Peyer's patch (tissue), 4 donors: ENCODE results near the gene KLF3. TPM values are rescaled to one million over a fixed set of nuclear protein-coding genes. Genes with fewer than 3 reads are reported as not detected.

ENCODE experiments used
- DNase-seq, 3 donors: peaks; one replicate each; pipeline ENCODE4 v3.0.0-alpha.2; 2017 to 2019
- H3K27ac ChIP-seq, 4 donors: fragments of 200-600 bp; sonication (generic); one replicate each; pipeline ENCODE4 v1.5.1; 2016 to 2019
- H3K27me3 ChIP-seq, 2 donors: fragments of 200-600 bp; sonication (generic); one replicate each; pipeline ENCODE4 v1.5.1; 2019
- H3K36me3 ChIP-seq, 3 donors: fragments of 200-600 bp; sonication (generic); one replicate each; pipeline ENCODE4 v1.5.1; 2016 to 2019
- H3K4me1 ChIP-seq, 4 donors: fragments of 200-600 bp; sonication (generic); one replicate each; pipeline ENCODE4 v1.5.1; 2016 to 2019
- H3K4me3 ChIP-seq, 4 donors: fragments of 200-600 bp; sonication (generic); 1 replicate in 3 of 4; 2 replicates in 1 of 4; pipeline ENCODE4 v1.5.1; 2016 to 2019; ENCODE audit warnings: mild to moderate bottlenecking in 1 of 4
- H3K9me3 ChIP-seq, 4 donors: fragments of 200-600 bp; sonication (generic); one replicate each; pipeline ENCODE4 v1.5.1; 2016 to 2019; ENCODE audit warnings: mild to moderate bottlenecking in 1 of 4
- POLR2A ChIP-seq, 2 donors: fragments of 450-650 bp; IDR thresholded peaks; one replicate each; pipeline ENCODE4 v1.5.1; 2017; ENCODE audit warnings: antibody characterized with exemption in 2 of 2, mild to moderate bottlenecking in 2 of 2, moderate library complexity in 2 of 2
- total RNA-seq, 4 donors: library from RNA; depleted of rRNA; stranded (reverse); fragments of >200 nt; gene quantifications; one replicate each; pipeline ENCODE4 v1.1.0, GENCODE V29; 2016
- TF ChIP-seq, protein P1 (sequence below), 6 experiments: fragments of 450-650 bp in 4 of 6; fragments of 200-600 bp in 2 of 6; sonication (generic) in 1 of 6; IDR thresholded peaks; one replicate each; pipeline ENCODE4 v1.5.1; 2017 to 2019; ENCODE audit warnings: antibody characterized with exemption in 6 of 6, mild to moderate bottlenecking in 3 of 6, moderate library complexity in 1 of 6

KLF3 gene
- total RNA-seq, 4 donors from 2014 or later = 36.3 to 128 (median 103) TPM

DNA sequence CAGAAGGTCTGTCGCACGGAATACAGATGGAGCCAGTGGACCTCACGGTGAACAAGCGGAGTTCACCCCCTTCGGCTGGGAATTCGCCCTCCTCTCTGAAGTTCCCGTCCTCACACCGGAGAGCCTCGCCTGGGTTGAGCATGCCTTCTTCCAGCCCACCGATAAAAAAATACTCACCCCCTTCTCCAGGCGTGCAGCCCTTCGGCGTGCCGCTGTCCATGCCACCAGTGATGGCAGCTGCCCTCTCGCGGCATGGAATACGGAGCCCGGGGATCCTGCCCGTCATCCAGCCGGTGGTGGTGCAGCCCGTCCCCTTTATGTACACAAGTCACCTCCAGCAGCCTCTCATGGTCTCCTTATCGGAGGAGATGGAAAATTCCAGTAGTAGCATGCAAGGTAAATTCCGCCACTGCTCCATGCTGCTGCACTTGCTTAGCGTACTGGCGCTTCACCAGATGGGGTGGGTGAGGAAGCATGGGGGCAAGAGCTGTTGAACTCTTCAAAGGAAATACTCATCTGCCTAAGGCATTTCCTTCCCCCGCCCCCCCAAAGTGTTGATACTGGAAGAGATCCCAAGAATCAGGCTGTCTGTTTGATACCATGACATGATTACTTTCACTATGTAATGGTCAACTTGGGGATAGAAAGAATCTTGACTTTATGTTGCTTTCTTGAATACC is 24.8 kb downstream of the KLF3 start:
- no peak overlapping the region for H3K4me3 ChIP-seq
- H3K27ac ChIP-seq = no peak overlapping the region
- TF ChIP-seq, protein P1, sequence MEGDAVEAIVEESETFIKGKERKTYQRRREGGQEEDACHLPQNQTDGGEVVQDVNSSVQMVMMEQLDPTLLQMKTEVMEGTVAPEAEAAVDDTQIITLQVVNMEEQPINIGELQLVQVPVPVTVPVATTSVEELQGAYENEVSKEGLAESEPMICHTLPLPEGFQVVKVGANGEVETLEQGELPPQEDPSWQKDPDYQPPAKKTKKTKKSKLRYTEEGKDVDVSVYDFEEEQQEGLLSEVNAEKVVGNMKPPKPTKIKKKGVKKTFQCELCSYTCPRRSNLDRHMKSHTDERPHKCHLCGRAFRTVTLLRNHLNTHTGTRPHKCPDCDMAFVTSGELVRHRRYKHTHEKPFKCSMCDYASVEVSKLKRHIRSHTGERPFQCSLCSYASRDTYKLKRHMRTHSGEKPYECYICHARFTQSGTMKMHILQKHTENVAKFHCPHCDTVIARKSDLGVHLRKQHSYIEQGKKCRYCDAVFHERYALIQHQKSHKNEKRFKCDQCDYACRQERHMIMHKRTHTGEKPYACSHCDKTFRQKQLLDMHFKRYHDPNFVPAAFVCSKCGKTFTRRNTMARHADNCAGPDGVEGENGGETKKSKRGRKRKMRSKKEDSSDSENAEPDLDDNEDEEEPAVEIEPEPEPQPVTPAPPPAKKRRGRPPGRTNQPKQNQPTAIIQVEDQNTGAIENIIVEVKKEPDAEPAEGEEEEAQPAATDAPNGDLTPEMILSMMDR (IDR thresholded peaks at IDR 0.05) = no peak
- no peak for TF ChIP-seq POLR2A (IDR thresholded peaks at IDR 0.05)
- peaks cover 0 to 64% (median 0%) of the 10 kb centered on the region in 3 donors for H3K36me3 ChIP-seq
- no peaks in the 10 kb centered on the region for H3K9me3 ChIP-seq
- no peak for DNase-seq
- no peaks in the 10 kb centered on the region for H3K27me3 ChIP-seq
- H3K4me1 ChIP-seq = peaks cover 0 to 21% (median 3%) of the 10 kb centered on the region in 4 donors

- no peak for DNase-seq
- H3K4me1 ChIP-seq = peaks cover 0 to 5% (median 2%) of the 10 kb centered on the region in 4 donors
- no peak overlapping the region for H3K4me3 ChIP-seq
- H3K9me3 ChIP-seq = no peaks in the 10 kb centered on the region
- H3K27ac ChIP-seq = no peak overlapping the region
- no peak for TF ChIP-seq POLR2A (IDR thresholded peaks at IDR 0.05)
- TF ChIP-seq, protein P1 (IDR thresholded peaks at IDR 0.05) = no peak
- no peaks in the 10 kb centered on the region for H3K27me3 ChIP-seq
- peaks cover 0 to 83% (median 0%) of the 10 kb centered on the region in 3 donors for H3K36me3 ChIP-seq
These were observed 27.4 kb downstream of the KLF3 start for GRCh38 chr4:38691251-38692008.

DNA sequence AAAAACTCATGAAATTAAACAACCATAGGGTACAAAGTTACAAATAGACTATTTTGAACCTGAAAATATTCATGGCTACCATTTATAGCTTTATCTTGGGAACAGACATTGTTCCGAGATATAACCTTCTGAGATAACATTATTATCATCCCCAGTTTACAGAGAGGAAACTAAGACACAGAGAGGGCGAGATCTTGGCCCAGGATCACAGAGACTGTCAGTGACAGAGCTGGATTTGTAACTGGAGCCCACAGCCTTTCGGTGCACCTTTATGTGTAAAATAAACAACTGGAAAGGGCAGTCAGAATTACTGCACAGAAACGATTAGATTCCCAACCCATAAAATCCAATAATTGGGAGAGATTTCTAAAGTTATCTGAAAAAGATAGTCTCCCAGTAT is 28.4 kb downstream of the KLF3 start:
- Histone ChIP-seq H3K9me3 (no peaks in the 10 kb centered on the region), H3K4me3 (no peak overlapping the region), H3K27ac (no peak overlapping the region), H3K36me3 (peaks cover 0 to 93% (median 0%) of the 10 kb centered on the region in 3 donors), H3K4me1 (peaks cover 0 to 5% (median under 1%) of the 10 kb centered on the region in 4 donors), H3K27me3 (no peaks in the 10 kb centered on the region)
- no peak for TF ChIP-seq POLR2A (IDR thresholded peaks at IDR 0.05)
- TF ChIP-seq, protein P1 (IDR thresholded peaks at IDR 0.05) = no peak
- DNase-seq = no peak

- Histone ChIP-seq H3K9me3 (no peaks in the 10 kb centered on the region), H3K36me3 (peaks cover 0 to 93% (median 0%) of the 10 kb centered on the region in 3 donors), H3K27me3 (no peaks in the 10 kb centered on the region), H3K4me1 (peaks cover 0 to 8% (median 0%) of the 10 kb centered on the region in 4 donors), H3K4me3 (no peak overlapping the region), H3K27ac (no peak overlapping the region)
- TF ChIP-seq, protein P1 (IDR thresholded peaks at IDR 0.05) = no peak
- no peak for TF ChIP-seq POLR2A (IDR thresholded peaks at IDR 0.05)
- DNase-seq = no peak
These were observed 29.6 kb downstream of the KLF3 start for GRCh38 chr4:38693569-38693968.

GRCh38 chr4:38694330-38694729 is 30.3 kb downstream of the KLF3 start:
- H3K36me3 ChIP-seq = peaks cover 0 to 88% (median 0%) of the 10 kb centered on the region in 3 donors
- H3K4me1 ChIP-seq = peaks cover 0 to 8% (median 0%) of the 10 kb centered on the region in 4 donors

More at GRCh38 chr4:38694330-38694729, 30.3 kb downstream of the KLF3 start:
- DNase-seq = no peak
- no peak overlapping the region for H3K27ac ChIP-seq
- TF ChIP-seq, protein P1 (IDR thresholded peaks at IDR 0.05) = no peak
- no peak for TF ChIP-seq POLR2A (IDR thresholded peaks at IDR 0.05)
- H3K27me3 ChIP-seq = no peaks in the 10 kb centered on the region
- H3K9me3 ChIP-seq = no peaks in the 10 kb centered on the region
- no peak overlapping the region for H3K4me3 ChIP-seq
